GM12872 (cell line): ENCODE results near the gene SPATA6.

Experiments
- CTCF ChIP-seq: IDR thresholded peaks from 3 replicates; pipeline ENCODE4 v1.5.1; 2011; ENCODE audit warnings: low read depth, mild to moderate bottlenecking, low read length, moderate library complexity; ENCODE audit not compliant: insufficient read depth

SPATA6 gene

GRCh38 chr1:48405940-48406339, 66.1 kb downstream of the SPATA6 start:
- no peak for TF ChIP-seq CTCF

- no peak for TF ChIP-seq CTCF
These were observed 66.6 kb downstream of the SPATA6 start for GRCh38 chr1:48405400-48405799.

- TF ChIP-seq CTCF: no peak
These were observed 69.4 kb downstream of the SPATA6 start for GRCh38 chr1:48402599-48402998.

GRCh38 chr1:48396208-48396607, 75.8 kb downstream of the SPATA6 start:
- no peak for TF ChIP-seq CTCF

GRCh38 chr1:48391926-48392325, 80.1 kb downstream of the SPATA6 start:
- no peak for TF ChIP-seq CTCF

- TF ChIP-seq CTCF: no peak
These were observed 84.6 kb downstream of the SPATA6 start for GRCh38 chr1:48387409-48387808.

- TF ChIP-seq CTCF: no peak
These were observed 97.2 kb downstream of the SPATA6 start for GRCh38 chr1:48374785-48375184.

GRCh38 chr1:48371598-48371997, 100.4 kb downstream of the SPATA6 start:
- TF ChIP-seq CTCF: no peak
